GM19099 (cell line): Measurements from ENCODE around the gene OR2D3.

Source experiments
- POLR2A ChIP-seq: IDR thresholded peaks from 3 replicates; pipeline ENCODE4 v1.6.1; 2011; ENCODE audit warnings: low read depth; ENCODE audit not compliant: insufficient read length; ENCODE audit errors: extremely low read depth

Gene OR2D3

DNA sequence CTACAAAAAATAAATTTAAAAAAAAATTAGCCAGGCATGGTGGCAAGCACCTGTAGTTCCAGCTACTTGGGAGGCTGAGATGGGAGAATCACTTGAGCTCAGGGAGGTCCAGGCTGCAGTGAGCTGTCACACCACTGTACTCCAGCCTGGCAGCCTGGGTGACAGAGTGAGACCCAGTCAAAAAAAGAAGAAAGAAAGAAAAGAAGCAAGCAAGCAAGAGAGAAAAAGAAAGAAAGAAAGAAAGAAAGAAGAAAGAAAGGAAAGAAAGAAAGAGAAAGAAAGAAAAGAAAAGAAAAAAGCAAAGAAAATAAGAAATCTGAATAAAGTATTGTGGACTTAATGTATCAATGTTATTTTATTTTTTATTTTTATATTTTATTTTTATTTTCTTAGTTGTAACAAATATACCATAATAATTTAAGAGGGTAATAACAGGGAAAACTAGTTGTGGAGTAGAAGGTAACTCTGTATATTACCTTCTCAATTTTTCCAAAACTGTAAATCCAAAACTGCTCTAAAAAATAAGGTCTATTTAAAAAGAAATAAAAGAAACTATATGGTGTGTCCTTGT lies 4.3 kb downstream of the OR2D3 start:
- no peak for TF ChIP-seq POLR2A

DNA sequence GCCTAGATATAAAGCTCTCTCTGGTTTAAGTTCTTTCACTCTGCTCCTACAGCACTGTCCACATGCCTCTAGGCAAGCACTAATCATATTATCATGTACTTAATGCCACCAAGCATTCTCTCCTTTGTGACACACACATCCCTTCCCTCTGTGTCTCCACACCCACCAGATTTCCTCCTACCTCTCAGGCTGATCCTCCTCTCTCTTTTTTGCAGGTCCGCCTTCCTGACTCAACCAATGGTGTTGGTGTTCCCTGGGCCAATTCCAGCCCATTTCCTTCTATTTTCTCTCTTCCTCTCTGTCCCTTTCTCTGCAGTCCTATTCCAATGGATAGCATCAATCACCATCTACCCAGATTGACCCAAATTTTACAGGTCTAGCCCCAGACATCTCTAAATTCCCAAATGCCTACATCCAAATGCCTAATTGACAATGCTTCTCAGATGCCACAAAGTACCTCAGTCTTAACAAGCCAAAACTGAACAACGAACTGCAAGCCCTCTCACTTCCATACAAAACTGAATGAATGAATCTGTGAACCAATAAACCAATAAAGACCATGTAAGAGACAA lies 4.9 kb downstream of the OR2D3 start:
- TF ChIP-seq POLR2A = no peak

DNA sequence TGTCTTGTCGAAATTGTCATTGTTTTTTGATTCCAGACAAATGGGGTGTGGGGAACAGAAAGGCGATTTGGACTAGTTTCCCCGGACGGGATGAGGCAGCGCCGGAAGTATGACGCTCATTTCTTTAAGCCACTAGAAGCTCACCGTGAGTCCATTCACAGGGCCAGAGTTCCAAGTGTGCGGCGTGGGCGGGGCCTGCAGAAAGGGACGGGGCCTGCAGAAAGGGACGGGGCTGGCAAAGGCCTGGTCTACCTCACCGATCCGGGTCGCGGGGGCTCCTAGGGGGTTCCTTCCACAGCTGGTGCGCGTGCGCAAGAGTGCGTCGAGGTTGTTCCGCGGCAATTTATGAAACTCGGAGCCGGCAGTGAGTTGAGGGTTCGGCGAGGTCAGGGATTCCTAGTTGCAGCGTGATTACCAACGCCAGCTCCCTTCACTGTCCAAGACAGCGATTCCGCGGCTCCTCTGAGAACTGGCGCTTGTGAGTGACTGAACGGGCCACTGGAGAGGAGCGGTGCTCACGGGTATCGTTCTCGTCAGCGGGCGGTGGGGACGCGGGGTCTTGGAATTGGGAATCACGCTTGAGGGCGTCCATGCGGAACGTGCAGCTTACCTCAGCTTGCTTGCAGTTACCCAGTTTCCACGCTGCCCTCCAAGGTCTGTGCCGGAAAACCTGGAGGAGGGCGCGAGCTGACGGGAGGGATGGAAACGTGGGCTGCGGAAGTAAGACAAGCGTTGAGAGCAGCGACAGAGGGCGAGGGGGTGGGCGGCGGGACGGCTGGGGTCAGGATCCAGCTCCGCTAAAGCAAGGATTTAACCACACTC lies 5.6 kb downstream of the OR2D3 start, which contains the start of gene ZNF215:
ZNF215 (plus strand) TSS at position 219 of the 822 bp plus-strand sequence. CDS start 5,847 bp downstream, outside the sequence.
- peak; percentile 65 for TF ChIP-seq POLR2A

DNA sequence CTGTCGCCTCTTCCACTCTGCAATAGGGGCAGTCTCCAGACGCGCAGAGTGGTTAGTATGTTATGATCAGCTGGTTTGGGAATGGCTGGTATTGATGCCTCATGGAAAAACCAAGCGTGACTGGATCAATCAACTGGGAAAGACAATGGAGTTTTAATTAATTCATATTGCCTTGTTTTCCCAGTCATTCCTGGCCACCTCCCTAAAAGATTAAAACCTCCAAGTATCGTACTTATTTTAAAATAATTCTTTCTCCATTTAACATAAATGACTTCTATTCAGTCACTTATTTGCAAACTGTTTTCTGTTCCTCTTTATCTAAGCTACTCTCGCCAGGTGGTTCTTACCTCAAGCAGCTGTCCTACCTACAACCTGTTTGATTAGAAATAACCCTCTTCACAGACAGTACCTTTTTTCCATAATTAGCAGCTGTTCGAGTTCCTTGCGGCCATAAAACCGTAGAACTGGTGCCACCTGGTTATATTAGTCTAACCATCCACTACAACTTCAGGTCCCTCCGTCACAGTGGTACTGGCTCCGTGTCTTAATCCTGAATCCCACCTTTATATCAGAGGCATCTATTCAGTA lies 6.3 kb downstream of the OR2D3 start:
- no peak for TF ChIP-seq POLR2A

DNA sequence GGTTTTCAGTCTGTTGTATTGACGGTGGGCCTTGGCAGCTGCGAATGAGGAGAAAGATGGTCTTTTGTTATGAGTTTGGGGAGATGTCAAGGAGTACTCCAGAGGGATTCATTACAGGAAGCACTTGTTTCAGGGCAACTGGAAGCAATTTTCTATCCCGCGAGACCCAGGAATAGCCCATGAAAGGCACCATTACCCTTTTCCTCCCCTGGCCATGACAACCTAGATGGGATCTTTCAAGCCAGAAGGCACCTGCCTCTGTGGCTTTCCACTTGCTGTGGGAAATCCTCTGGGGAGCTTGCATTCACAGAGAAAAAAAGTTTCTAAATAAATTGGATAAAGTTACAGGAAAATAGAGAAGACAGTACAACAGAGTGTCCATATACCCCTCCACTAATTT lies 8.1 kb downstream of the OR2D3 start:
- TF ChIP-seq POLR2A = no peak

DNA sequence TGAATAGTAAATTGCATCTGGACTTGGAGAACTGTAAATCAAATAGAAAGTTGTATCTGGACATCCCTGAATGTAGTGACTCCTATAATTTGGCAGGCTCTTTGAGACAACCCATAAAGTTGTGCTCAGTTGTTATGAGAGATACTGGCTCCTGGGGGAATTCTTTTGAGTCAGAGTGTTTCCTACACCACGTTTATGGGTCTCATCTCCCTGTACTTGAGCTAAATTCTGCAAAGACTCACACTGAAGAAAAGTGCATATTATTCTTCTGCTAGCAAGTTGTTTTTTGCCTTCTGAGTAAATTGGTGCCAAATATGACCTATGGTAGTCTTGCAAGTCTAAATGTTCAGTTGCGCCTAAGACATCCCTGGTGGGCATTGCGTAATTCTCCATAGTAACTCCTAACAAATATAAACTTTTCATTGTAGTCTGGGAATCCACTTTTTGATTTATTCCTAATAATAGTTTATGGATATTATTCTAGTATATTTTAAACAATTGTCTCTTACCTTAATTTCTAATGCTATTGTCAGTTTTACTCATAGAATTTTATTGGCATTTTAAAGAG lies 10.4 kb downstream of the OR2D3 start:
- no peak for TF ChIP-seq POLR2A

DNA sequence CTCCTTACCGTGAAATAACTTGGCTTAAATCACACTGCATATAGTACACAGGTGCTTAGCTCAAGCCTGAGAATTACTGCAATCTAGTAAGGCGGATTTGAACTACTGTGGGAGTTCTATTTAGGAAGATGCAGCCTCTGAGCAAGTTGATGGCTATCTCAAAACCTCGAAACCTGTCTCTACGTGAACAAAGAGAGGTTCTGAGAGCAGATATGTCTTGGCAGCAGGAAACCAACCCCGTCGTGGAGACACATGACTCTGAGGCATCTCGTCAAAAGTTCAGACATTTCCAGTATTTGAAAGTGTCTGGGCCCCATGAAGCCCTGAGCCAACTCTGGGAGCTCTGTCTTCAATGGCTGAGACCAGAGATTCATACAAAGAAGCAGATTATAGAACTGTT lies 11.3 kb downstream of the OR2D3 start:
- TF ChIP-seq POLR2A = no peak

DNA sequence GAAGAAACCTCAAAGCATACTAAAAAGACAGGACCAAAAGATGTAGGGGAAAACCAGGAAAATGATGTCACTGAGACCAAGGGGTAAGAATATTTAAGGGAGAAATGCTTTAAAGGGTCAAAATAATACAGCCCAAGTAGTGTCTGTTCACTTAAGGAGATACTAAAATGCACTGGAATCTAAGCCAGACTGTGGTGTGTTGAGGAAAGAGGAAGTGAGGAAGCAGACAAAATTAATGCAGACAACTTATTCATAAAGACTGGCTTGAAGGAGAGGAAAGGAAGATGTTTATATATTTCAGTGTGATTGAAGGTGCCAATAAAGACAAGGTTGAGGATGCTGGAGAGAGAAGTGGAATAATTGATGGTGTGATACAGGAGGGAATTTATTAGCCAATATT lies 21.2 kb downstream of the OR2D3 start:
- no peak for TF ChIP-seq POLR2A

DNA sequence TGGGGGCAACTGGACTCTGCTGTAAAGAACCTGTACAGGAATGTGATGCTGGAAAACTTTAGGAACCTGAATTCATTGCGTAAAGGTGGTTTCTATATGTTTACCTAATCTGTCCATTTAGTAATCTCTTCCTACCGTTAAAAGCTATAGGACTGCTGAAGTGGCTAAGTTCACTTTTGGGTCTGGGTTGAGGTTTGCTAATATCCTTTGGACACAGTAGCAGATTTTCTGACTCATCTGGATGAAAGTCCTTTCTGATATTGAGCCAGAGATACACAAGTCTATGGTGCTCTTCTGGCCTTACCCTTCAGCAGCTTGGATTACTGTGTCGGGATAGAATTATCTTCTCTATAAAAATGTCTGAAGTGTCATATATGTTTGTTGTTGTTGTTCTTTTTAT lies 22.3 kb downstream of the OR2D3 start:
- no peak for TF ChIP-seq POLR2A

DNA sequence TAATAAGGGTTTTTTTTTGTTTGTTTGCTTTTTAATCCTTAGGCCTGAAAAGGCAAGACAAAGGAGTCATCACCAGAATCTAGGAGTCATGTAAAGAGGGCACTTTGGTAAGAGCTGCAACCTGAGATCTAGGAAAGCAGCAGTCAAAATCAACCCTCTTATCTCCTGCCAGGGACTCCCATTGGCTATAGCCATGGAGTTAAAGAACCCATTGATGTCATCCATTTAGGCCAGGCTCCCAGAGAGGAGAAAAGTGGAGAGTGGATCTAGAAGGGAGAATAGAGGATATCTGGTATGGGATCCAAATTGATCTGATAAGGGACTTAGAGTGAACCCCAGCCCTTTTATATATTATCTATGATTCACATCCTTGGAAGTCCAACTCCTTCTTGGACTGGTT lies 41.3 kb downstream of the OR2D3 start:
- TF ChIP-seq POLR2A = no peak

DNA sequence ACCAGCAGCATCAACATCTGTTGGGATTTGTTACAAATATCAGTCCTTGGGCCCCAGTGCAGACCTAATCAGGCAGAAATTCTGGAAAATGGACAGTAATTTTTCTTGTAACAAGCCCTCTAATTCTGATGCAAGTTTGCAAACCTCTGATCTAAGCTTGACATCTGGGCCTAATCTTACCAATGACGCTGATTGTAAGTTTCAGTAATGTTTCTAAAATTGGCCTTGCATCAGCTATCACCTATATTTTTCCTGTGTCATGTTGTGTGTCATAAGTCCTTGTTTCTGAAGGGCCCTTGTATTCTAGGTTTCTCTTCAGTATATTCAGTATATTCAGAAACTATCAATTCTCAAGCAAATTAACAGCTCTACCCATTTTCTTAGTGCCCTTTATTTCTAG lies 41.9 kb downstream of the OR2D3 start:
- no peak for TF ChIP-seq POLR2A

DNA sequence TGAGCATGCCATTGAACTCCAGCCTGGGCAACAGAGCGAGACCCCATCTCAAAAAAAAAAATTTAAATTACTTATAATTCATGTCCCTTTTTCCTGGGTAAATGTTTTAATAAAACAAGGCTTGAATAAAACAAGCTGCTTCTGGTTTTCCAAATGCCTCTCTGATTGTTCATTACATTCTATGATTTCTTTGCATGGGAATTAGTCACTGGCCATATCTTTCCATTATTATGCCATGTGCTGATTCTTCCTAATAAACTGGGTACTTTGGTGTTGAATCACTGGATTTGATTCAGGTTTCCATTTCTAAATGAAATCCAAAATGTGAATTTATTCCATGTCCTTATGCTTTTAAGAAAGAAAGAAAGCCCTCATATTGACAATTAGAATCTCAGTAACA lies 48.0 kb downstream of the OR2D3 start:
- no peak for TF ChIP-seq POLR2A
